Neural cell (in vitro differentiated cells): ENCODE data around the gene GPT2.

Experiments
- POLR2AphosphoS5 ChIP-seq: IDR thresholded peaks from 2 replicates; pipeline ENCODE4 v1.6.1; 2012
- TF ChIP-seq, protein P1 (sequence below): IDR thresholded peaks from 2 replicates; pipeline ENCODE4 v1.6.1; 2012; ENCODE audit warnings: borderline replicate concordance
- TF ChIP-seq, protein P2 (sequence below): fragments of 450-650 bp; IDR thresholded peaks from 2 replicates; pipeline ENCODE4 v1.5.1; 2014; ENCODE audit warnings: antibody characterized with exemption, mild to moderate bottlenecking, moderate library complexity; ENCODE audit not compliant: poor library complexity, severe bottlenecking

DNA sequence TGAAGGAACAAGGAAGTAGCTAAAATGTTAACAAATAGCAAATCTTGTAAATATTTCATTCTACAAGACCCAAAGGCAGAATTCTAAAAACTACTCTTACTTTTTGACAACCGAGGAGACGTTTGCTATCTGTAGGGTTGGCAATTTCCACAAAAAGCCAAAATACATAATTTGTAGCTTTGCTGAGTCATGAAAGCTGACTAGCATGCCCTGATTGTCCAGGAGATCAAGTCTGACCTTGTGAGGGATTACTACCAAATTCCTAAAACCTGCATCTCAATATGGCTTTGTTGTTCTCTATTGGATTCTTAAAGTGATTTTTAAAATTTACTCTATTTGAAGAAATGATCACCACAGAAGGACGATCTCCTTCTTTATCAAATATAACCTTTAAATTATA lies 78.5 kb downstream of the GPT2 start:
- TF ChIP-seq, protein P1, sequence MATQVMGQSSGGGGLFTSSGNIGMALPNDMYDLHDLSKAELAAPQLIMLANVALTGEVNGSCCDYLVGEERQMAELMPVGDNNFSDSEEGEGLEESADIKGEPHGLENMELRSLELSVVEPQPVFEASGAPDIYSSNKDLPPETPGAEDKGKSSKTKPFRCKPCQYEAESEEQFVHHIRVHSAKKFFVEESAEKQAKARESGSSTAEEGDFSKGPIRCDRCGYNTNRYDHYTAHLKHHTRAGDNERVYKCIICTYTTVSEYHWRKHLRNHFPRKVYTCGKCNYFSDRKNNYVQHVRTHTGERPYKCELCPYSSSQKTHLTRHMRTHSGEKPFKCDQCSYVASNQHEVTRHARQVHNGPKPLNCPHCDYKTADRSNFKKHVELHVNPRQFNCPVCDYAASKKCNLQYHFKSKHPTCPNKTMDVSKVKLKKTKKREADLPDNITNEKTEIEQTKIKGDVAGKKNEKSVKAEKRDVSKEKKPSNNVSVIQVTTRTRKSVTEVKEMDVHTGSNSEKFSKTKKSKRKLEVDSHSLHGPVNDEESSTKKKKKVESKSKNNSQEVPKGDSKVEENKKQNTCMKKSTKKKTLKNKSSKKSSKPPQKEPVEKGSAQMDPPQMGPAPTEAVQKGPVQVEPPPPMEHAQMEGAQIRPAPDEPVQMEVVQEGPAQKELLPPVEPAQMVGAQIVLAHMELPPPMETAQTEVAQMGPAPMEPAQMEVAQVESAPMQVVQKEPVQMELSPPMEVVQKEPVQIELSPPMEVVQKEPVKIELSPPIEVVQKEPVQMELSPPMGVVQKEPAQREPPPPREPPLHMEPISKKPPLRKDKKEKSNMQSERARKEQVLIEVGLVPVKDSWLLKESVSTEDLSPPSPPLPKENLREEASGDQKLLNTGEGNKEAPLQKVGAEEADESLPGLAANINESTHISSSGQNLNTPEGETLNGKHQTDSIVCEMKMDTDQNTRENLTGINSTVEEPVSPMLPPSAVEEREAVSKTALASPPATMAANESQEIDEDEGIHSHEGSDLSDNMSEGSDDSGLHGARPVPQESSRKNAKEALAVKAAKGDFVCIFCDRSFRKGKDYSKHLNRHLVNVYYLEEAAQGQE = no peak
- TF ChIP-seq POLR2AphosphoS5 = no peak
- TF ChIP-seq, protein P2, sequence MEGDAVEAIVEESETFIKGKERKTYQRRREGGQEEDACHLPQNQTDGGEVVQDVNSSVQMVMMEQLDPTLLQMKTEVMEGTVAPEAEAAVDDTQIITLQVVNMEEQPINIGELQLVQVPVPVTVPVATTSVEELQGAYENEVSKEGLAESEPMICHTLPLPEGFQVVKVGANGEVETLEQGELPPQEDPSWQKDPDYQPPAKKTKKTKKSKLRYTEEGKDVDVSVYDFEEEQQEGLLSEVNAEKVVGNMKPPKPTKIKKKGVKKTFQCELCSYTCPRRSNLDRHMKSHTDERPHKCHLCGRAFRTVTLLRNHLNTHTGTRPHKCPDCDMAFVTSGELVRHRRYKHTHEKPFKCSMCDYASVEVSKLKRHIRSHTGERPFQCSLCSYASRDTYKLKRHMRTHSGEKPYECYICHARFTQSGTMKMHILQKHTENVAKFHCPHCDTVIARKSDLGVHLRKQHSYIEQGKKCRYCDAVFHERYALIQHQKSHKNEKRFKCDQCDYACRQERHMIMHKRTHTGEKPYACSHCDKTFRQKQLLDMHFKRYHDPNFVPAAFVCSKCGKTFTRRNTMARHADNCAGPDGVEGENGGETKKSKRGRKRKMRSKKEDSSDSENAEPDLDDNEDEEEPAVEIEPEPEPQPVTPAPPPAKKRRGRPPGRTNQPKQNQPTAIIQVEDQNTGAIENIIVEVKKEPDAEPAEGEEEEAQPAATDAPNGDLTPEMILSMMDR = no peak
